Endothelial cell (in vitro differentiated cells): Measurements from ENCODE around the gene TMEM89. TPM values are rescaled to one million over a fixed set of nuclear protein-coding genes. Genes with fewer than 3 reads are reported as not detected.

Source experiments
- DNase-seq: peaks from one replicate; pipeline ENCODE4 v3.0.0; 2021; ENCODE audit warnings: low spot score
- H3K27ac Mint-ChIP-seq: one replicate; pipeline ENCODE4 v1.8.0; 2021; ENCODE audit warnings: mixed read lengths, inconsistent platforms; ENCODE audit not compliant: unreplicated experiment
- H3K27me3 Mint-ChIP-seq: one replicate; pipeline ENCODE4 v1.8.0; 2021; ENCODE audit warnings: mild to moderate bottlenecking, moderate library complexity, mixed read lengths, inconsistent platforms; ENCODE audit not compliant: unreplicated experiment
- H3K36me3 Mint-ChIP-seq: one replicate; pipeline ENCODE4 v1.8.0; 2021; ENCODE audit warnings: mild to moderate bottlenecking, low read depth, mixed read lengths, inconsistent platforms; ENCODE audit not compliant: unreplicated experiment
- H3K4me1 Mint-ChIP-seq: one replicate; pipeline ENCODE4 v1.8.0; 2021; ENCODE audit warnings: mild to moderate bottlenecking, mixed read lengths, inconsistent platforms; ENCODE audit not compliant: unreplicated experiment
- H3K4me3 Mint-ChIP-seq: one replicate; pipeline ENCODE4 v1.8.0; 2021; ENCODE audit warnings: mild to moderate bottlenecking, mixed read lengths, inconsistent platforms; ENCODE audit not compliant: unreplicated experiment
- H3K9me3 Mint-ChIP-seq: one replicate; pipeline ENCODE4 v1.8.0; 2021; ENCODE audit warnings: mixed read lengths, inconsistent platforms; ENCODE audit not compliant: unreplicated experiment
- CTCF ChIP-seq: fragments of 200-600 bp; sonication (generic); IDR thresholded peaks from one replicate; pipeline ENCODE4 v1.5.0; 2021; ENCODE audit warnings: antibody characterized with exemption; ENCODE audit not compliant: unreplicated experiment
- total RNA-seq: library from RNA; stranded (reverse); fragmentation: NEBNext Ultra II Directional; extraction: Animal tissue kit (Norgen Biotek cat#: 25700); gene quantifications from one replicate; pipeline ENCODE4 v1.2.1, GENCODE V29; 2021; ENCODE audit not compliant: unreplicated experiment

TMEM89 gene
- total RNA-seq, 1 donor from 2014 or later = 0.44 TPM

- no peak for TF ChIP-seq CTCF
- Mint-ChIP-seq H3K27ac (no peak overlapping the region), H3K9me3 (no peaks in the 10 kb centered on the region), H3K27me3 (peaks cover 18% of the 10 kb centered on the region), H3K36me3 (peaks cover 8% of the 10 kb centered on the region), H3K4me1 (no peaks in the 10 kb centered on the region), H3K4me3 (no peak overlapping the region)
- DNase-seq = no peak
These were observed 25.9 kb downstream of the TMEM89 start for GRCh38 chr3:48595526-48596121.

GRCh38 chr3:48595075-48595525 lies 26.5 kb downstream of the TMEM89 start, which contains the start of gene COL7A1:
TSS of gene COL7A1 (minus strand) at chr3:48595329. CDS start at chr3:48595159, 170 bp downstream.
- TF ChIP-seq CTCF = no peak
- H3K4me1 Mint-ChIP-seq = no peaks in the 10 kb centered on the region
- peaks cover 8% of the 10 kb centered on the region for H3K36me3 Mint-ChIP-seq
- H3K4me3 Mint-ChIP-seq = no peak within 1 kb of the TSS
- no peak within 1 kb of the TSS for H3K27ac Mint-ChIP-seq
- DNase-seq = no peak
- H3K27me3 Mint-ChIP-seq = peaks cover 19% of the 10 kb centered on the region
- H3K9me3 Mint-ChIP-seq = no peaks in the 10 kb centered on the region

GRCh38 chr3:48594417-48595049 lies 27.0 kb downstream of the TMEM89 start:
- peaks cover 11% of the 10 kb centered on the region for H3K36me3 Mint-ChIP-seq
- no peak for DNase-seq
- no peak for TF ChIP-seq CTCF
- no peak overlapping the region for H3K4me3 Mint-ChIP-seq
- peaks cover 22% of the 10 kb centered on the region for H3K27me3 Mint-ChIP-seq
- H3K27ac Mint-ChIP-seq = no peak overlapping the region
- H3K4me1 Mint-ChIP-seq = peaks cover 3% of the 10 kb centered on the region
- no peaks in the 10 kb centered on the region for H3K9me3 Mint-ChIP-seq

GRCh38 chr3:48593337-48593736 lies 28.2 kb downstream of the TMEM89 start:
- peaks cover 3% of the 10 kb centered on the region for H3K4me1 Mint-ChIP-seq
- no peak for DNase-seq
- no peak overlapping the region for H3K4me3 Mint-ChIP-seq
- H3K9me3 Mint-ChIP-seq = no peaks in the 10 kb centered on the region
- H3K36me3 Mint-ChIP-seq = peaks cover 11% of the 10 kb centered on the region
- no peak overlapping the region for H3K27ac Mint-ChIP-seq
- peaks cover 23% of the 10 kb centered on the region for H3K27me3 Mint-ChIP-seq
- TF ChIP-seq CTCF = no peak

GRCh38 chr3:48592519-48593087 lies 29.0 kb downstream of the TMEM89 start:
- Mint-ChIP-seq H3K4me3 (no peak overlapping the region), H3K4me1 (peaks cover 3% of the 10 kb centered on the region), H3K27me3 (peaks cover 23% of the 10 kb centered on the region), H3K27ac (no peak overlapping the region), H3K36me3 (peaks cover 11% of the 10 kb centered on the region), H3K9me3 (no peaks in the 10 kb centered on the region)
- DNase-seq = no peak
- no peak for TF ChIP-seq CTCF
